Muscle of leg (tissue), 11 donors: ENCODE results near the gene SH2D1B. TPM values are rescaled to one million over a fixed set of nuclear protein-coding genes. Genes with fewer than 3 reads are reported as not detected.

Experiments used
- DNase-seq: peaks from one replicate; pipeline ENCODE4 v3.0.0; 2013
- H3K27ac ChIP-seq: one replicate; pipeline ENCODE4 v1.5.1; 2013; ENCODE audit warnings: mild to moderate bottlenecking, low read length, control low read depth
- H3K27me3 ChIP-seq: one replicate; pipeline ENCODE4 v1.6.1; 2013; ENCODE audit warnings: low read length; ENCODE audit not compliant: control insufficient read depth, insufficient read depth
- H3K36me3 ChIP-seq: one replicate; pipeline ENCODE4 v1.6.1; 2013; ENCODE audit warnings: low read length; ENCODE audit not compliant: control insufficient read depth, insufficient read depth
- H3K4me1 ChIP-seq: one replicate; pipeline ENCODE4 v1.6.1; 2013; ENCODE audit warnings: low read length; ENCODE audit not compliant: control insufficient read depth, insufficient read depth
- H3K4me3 ChIP-seq: one replicate; pipeline ENCODE4 v1.5.1; 2013; ENCODE audit warnings: low read length, control low read depth
- H3K9me3 ChIP-seq: replicated peaks from 2 replicates; pipeline ENCODE4 v1.6.1; 2013; ENCODE audit warnings: low read depth, low read length; ENCODE audit not compliant: control insufficient read depth
- WGBS: methylation state at CpG from one replicate; pipeline ENCODE4 v1.1.5; 2013; ENCODE audit warnings: missing lambda C conversion rate; ENCODE audit not compliant: insufficient coverage; 5-methylcytosine and 5-hydroxymethylcytosine counted together
- polyA plus RNA-seq, 8 donors: library from polyadenylated mRNA; unstranded; fragments of 120-200 nt; gene quantifications; one replicate each; pipeline versions ENCODE4 v1.2.1 to v1.2.3, GENCODE V29; 2013; ENCODE audit warnings: inconsistent platforms in 1 of 8, low replicate concordance in 1 of 8; ENCODE audit not compliant: insufficient read length in 8 of 8, insufficient read depth in 1 of 8
- total RNA-seq: library from RNA; stranded (reverse); fragments of 120-200 nt; gene quantifications from one replicate; pipeline ENCODE4 v1.2.4, GENCODE V29; 2013

SH2D1B gene
- total and polyA plus RNA-seq, 9 donors = 0.14 to 0.39 (median 0.26) TPM; not detected in 1

DNA sequence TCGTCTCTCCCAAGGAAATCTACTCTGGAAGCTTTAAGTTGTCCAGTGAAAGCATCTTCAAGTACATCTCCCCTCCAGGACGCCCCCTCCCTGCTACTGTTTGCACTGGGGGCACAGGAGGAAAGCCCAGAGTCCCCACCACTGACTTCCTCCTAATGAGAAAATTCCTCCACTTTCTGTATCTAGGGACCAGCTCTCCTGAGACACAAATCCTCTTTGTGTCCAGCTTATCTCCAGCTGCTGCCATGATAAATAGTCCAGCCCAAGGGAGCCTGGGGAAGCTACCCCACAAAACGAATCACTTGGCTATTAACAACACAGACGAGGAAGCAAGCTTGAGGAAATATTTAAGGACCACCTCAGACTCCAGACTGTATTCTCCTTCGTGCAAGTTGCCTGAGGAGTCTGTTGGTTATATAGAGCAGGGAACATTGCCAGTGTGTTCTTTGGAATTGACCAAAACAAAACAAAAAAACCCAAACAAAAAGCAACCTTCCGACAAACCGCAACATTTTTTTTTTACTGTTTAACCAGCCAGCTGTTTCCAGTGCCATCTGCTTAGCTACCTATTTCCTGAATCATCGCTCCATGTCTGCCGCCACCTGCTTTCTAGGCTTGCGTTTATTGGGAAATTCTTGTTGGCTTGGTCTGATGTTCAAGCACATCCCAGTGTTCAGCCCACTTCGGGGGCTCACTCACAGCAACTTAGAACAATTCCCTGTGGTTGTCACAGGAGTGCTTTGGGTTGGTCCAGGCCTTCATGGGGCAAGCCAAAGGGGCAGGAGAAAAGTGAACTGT lies 22.7 kb downstream of the SH2D1B start:
- WGBS = 56% methylated on average over 7 of the region's 11 CpGs
- H3K27ac ChIP-seq = no peak overlapping the region
- H3K4me3 ChIP-seq = no peak overlapping the region
- H3K9me3 ChIP-seq = no peaks in the 10 kb centered on the region
- peaks cover 16% of the 10 kb centered on the region for H3K4me1 ChIP-seq
- DNase-seq = peak; percentile 14
- H3K27me3 ChIP-seq = peaks cover 2% of the 10 kb centered on the region
- no peaks in the 10 kb centered on the region for H3K36me3 ChIP-seq

- 68% methylated on average over 4 of the region's 5 CpGs for WGBS
- no peaks in the 10 kb centered on the region for H3K9me3 ChIP-seq
- no peak overlapping the region for H3K27ac ChIP-seq
- no peaks in the 10 kb centered on the region for H3K36me3 ChIP-seq
- DNase-seq = no peak
- no peak overlapping the region for H3K4me3 ChIP-seq
- peaks cover 16% of the 10 kb centered on the region for H3K4me1 ChIP-seq
- H3K27me3 ChIP-seq = peaks cover 2% of the 10 kb centered on the region
These were observed 23.3 kb downstream of the SH2D1B start for GRCh38 chr1:162388615-162389014.

GRCh38 chr1:162388083-162388594 lies 23.8 kb downstream of the SH2D1B start:
- no peak for DNase-seq
- peaks cover 16% of the 10 kb centered on the region for H3K4me1 ChIP-seq
- H3K4me3 ChIP-seq = no peak overlapping the region
- peaks cover 2% of the 10 kb centered on the region for H3K27me3 ChIP-seq
- no peaks in the 10 kb centered on the region for H3K9me3 ChIP-seq
- 85% methylated on average over 5 of the region's 8 CpGs for WGBS
- H3K36me3 ChIP-seq = no peaks in the 10 kb centered on the region
- H3K27ac ChIP-seq = no peak overlapping the region

DNA sequence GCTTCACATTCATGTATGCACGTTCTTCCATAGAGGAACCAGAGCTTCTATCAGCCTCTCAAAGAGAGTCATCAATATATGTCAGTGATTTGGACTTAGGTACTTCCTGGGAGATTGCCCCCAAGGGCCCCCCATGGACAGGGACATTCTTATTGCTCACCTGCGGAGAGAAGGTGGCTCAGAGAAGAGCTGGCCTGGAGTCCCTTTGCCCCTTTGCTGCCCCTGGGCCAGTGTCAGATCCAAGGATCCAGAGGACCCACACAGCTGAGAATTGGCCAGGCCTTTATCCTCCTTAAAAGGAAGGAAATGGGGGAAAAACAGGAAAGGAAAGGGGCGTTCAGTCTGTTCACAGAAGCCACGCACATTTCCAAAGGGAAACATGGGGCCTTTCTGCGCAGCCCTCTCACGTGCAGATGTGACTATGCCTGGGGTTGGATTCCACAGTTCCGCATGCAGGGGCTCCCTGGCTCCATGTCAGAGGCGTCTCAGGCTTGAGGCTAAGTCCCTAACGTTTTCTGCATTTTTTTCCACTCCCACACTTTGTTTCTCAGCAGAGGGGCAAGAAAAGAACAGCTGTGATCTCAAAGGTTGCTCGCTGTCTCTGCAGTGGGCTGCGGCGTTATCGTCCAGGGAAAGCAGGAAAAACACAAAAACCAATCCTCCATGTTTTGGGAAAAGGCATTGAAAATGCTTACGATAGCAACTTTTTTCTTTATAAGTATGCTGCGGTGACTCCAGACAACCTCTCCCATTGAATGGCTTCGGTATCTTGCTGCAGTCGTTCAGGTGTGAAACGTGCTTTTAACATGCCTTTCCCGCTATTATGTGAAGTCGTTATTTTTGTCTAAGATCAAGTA lies 24.5 kb downstream of the SH2D1B start:
- Histone ChIP-seq H3K27ac (no peak overlapping the region), H3K36me3 (no peaks in the 10 kb centered on the region), H3K4me3 (no peak overlapping the region), H3K4me1 (peaks cover 16% of the 10 kb centered on the region), H3K27me3 (peaks cover 2% of the 10 kb centered on the region), H3K9me3 (no peaks in the 10 kb centered on the region)
- WGBS = 44% methylated on average over 7 of the region's 20 CpGs
- peak; percentile 12 for DNase-seq

GRCh38 chr1:162386292-162387225 lies 25.4 kb downstream of the SH2D1B start:
- Histone ChIP-seq H3K27ac (no peak overlapping the region), H3K9me3 (no peaks in the 10 kb centered on the region), H3K4me1 (peaks cover 15% of the 10 kb centered on the region), H3K36me3 (no peaks in the 10 kb centered on the region), H3K4me3 (no peak overlapping the region), H3K27me3 (peaks cover 2% of the 10 kb centered on the region)
- no peak for DNase-seq
- WGBS = 90% methylated on average over 2 of the region's 8 CpGs

DNA sequence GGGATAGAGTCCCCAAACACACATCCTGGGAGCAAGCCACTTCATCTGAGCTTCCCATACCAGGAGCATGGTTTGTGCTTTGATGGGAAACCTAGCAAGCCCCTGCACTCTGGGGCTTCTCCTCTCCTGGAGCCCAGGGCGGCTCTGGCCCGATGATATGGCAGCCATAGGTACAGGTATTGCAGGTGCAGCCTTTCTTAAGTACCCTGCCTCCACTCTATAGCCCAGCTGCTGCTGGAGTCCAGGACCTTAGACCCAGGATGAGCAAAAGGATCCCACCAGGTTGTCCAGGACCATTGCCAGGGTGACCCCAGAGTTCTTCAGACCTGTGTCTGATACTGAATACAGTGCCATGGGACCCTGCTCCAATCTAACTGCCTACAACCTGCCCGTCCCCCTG lies 26.2 kb downstream of the SH2D1B start:
- Histone ChIP-seq H3K4me1 (peaks cover 15% of the 10 kb centered on the region), H3K9me3 (no peaks in the 10 kb centered on the region)
- 72% methylated on average over 3 of the region's 3 CpGs for WGBS

GRCh38 chr1:162385280-162385623 lies 26.7 kb downstream of the SH2D1B start:
- WGBS = 80% methylated on average over 1 of the region's 3 CpGs
- no peak for DNase-seq
- H3K4me1 ChIP-seq = peaks cover 15% of the 10 kb centered on the region

More for the DNA sequence above, 26.2 kb downstream of the SH2D1B start:
- Histone ChIP-seq H3K4me3 (no peak overlapping the region), H3K36me3 (no peaks in the 10 kb centered on the region), H3K27me3 (peaks cover 2% of the 10 kb centered on the region), H3K27ac (no peak overlapping the region)
- DNase-seq = no peak

DNA sequence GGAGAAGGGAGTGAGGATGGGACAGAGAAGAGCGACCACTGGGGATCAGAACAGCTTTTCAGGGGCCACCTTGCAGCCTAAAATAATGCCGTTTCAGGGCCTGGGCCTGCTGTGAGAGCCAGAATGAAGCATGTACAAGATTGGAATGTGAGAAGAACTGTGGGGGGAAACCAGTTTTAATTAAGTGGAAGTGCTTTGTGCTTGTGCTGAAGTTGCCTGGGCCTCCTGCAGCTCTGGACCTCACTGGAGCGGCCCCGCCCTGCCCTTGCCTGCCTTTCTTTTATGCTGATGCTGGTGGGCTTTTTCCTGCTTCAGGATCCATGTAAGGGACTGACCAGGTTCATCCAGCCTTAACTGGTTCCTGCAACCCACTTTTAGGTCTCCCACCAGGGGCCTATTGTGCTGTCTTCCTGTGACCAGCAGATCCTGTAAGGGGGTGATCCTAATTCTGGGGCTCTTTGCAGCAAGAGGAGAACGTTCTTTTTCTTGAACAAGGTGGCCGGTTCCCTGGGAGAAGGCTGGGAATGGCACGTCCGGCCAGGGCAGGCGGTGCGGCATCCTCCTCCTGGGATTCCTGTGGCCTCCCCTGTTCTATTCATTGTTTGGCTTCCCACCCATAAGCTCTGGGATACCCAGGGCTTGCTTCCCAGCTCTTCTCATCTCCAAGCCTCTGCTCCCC lies 27.2 kb downstream of the SH2D1B start:
- H3K27ac ChIP-seq = no peak overlapping the region
- H3K9me3 ChIP-seq = no peaks in the 10 kb centered on the region
- 96% methylated on average over 10 of the region's 10 CpGs for WGBS
- H3K27me3 ChIP-seq = no peaks in the 10 kb centered on the region
- peaks cover 11% of the 10 kb centered on the region for H3K4me1 ChIP-seq
- no peak overlapping the region for H3K4me3 ChIP-seq
- no peak for DNase-seq
- H3K36me3 ChIP-seq = no peaks in the 10 kb centered on the region

More at GRCh38 chr1:162385280-162385623, 26.7 kb downstream of the SH2D1B start:
- H3K27me3 ChIP-seq = peaks cover 2% of the 10 kb centered on the region
- H3K27ac ChIP-seq = no peak overlapping the region
- no peaks in the 10 kb centered on the region for H3K9me3 ChIP-seq
- no peaks in the 10 kb centered on the region for H3K36me3 ChIP-seq
- H3K4me3 ChIP-seq = no peak overlapping the region

DNA sequence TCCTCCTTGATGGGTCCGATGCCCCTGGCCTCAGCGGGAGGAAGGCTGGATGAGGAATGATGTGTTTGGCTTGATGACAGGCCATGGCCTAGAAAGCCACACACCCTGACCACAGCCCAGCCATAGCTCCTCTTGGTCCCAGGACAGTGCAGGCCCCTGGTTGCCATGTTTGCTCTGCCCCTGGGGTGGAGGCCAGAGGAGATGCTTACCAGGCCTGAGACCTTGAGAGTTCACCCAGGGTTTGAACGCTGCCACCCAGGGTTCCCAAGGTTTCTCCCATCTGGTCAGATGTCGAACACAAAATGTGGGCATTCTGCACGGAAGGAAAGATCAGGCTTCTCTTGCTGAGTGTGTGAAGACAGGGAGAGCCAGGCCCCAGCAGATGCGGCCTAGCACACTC lies 27.8 kb downstream of the SH2D1B start:
- H3K9me3 ChIP-seq = no peaks in the 10 kb centered on the region
- DNase-seq = no peak
- no peaks in the 10 kb centered on the region for H3K36me3 ChIP-seq
- H3K27ac ChIP-seq = no peak overlapping the region
- no peaks in the 10 kb centered on the region for H3K27me3 ChIP-seq
- H3K4me3 ChIP-seq = no peak overlapping the region
- 90% methylated on average over 4 of the region's 6 CpGs for whole genome bisulfite sequencing
- peaks cover 6% of the 10 kb centered on the region for H3K4me1 ChIP-seq
